HCT116 (cell line): ENCODE results near the gene C1GALT1C1L.
"Not testable (repeated sequence)": the region's sequence is repeated elsewhere in the genome, so short reads cannot be mapped to it uniquely, and the experiment has no call there.

Source experiments
- CTCF ChIP-seq, 3 experiments: fragments of 200-600 bp in 1 of 3; sonication (generic) in 1 of 3; IDR thresholded peaks in 2 of 3; conservative IDR thresholded peaks in 1 of 3; 2 replicates each; pipeline ENCODE4 v1.5.1; 2012 to 2017; ENCODE audit warnings: low read depth in 2 of 3, low read length in 2 of 3, antibody characterized with exemption in 1 of 3, borderline replicate concordance in 1 of 3, control low read depth in 1 of 3, mild to moderate bottlenecking in 1 of 3, mixed read lengths in 1 of 3, mixed run types in 1 of 3, moderate library complexity in 1 of 3; ENCODE audit not compliant: insufficient read depth in 1 of 3
- EGR1 ChIP-seq: IDR thresholded peaks from 2 replicates; pipeline ENCODE4 v1.6.1; 2012; ENCODE audit warnings: low read depth
- RAD21 ChIP-seq: IDR thresholded peaks from 2 replicates; pipeline ENCODE4 v1.6.1; 2012; ENCODE audit warnings: low read depth, mild to moderate bottlenecking

GRCh38 chr2:43636153-43636552 is 40.1 kb downstream of the C1GALT1C1L start:
- not testable (repeated sequence) for TF ChIP-seq RAD21; CTCF (IDR thresholded peaks at IDR 0.05 in 2 of 3, conservative IDR thresholded peaks at IDR 0.05 in 1 of 3; ENCODE audit: borderline replicate concordance in 1 of 3, insufficient read depth in 1 of 3, low read depth in 2 of 3, low read length in 2 of 3); EGR1
